Daoy (cell line): ENCODE data around the gene VGLL2. TPM values are rescaled to one million over a fixed set of nuclear protein-coding genes. Genes with fewer than 3 reads are reported as not detected.

Experiments
- DNase-seq: peaks from one replicate; pipeline ENCODE4 v3.0.0-alpha.2; 2015; ENCODE audit warnings: low read depth
- total RNA-seq: library from RNA; depleted of rRNA; stranded (reverse); fragments of >200 nt; shearing (Covaris generic); gene quantifications from 2 replicates; pipeline ENCODE4 v1.2.3, GENCODE V29; 2014; rRNA removed

Gene VGLL2
- total RNA-seq, 1 experiment from 2014 or later = not detected

DNA sequence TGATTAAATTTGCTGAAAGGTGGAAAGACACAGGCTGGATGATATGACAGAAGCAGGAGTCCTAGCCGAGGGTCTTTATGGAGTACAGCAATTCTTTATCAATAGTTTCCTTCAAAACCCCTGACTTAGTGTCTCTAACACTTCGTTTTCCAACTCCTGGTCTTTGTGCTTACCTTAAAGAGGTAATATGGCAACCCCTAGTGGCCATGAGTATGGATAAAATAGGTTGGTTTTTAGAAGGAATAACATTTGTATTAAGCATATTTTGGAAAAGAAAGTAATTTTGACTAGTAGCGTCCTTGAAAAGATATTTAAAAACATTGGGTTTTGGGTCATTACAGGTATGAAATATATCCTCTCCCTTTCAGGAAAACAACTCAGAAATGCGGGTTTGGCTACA is 51.9 kb downstream of the VGLL2 start:
- peak; percentile 26 for DNase-seq

Other genes with a start within 250 kb of the VGLL2 start
- gene ROS1, start 160.4 kb downstream of the VGLL2 start, total RNA-seq = 0.71 and 1.1 TPM in 2 replicates
- 21.0 and 32.6 TPM in 2 replicates for gene DCBLD1, start 217.1 kb downstream of the VGLL2 start, total RNA-seq